GM15510 (cell line): ENCODE measurements around the gene POU2F3.

Source experiments
- POLR2A ChIP-seq: IDR thresholded peaks from 3 replicates; pipeline ENCODE4 v1.6.1; 2011; ENCODE audit warnings: borderline replicate concordance; ENCODE audit not compliant: insufficient read length; ENCODE audit errors: extremely low read depth

The POU2F3 gene

DNA sequence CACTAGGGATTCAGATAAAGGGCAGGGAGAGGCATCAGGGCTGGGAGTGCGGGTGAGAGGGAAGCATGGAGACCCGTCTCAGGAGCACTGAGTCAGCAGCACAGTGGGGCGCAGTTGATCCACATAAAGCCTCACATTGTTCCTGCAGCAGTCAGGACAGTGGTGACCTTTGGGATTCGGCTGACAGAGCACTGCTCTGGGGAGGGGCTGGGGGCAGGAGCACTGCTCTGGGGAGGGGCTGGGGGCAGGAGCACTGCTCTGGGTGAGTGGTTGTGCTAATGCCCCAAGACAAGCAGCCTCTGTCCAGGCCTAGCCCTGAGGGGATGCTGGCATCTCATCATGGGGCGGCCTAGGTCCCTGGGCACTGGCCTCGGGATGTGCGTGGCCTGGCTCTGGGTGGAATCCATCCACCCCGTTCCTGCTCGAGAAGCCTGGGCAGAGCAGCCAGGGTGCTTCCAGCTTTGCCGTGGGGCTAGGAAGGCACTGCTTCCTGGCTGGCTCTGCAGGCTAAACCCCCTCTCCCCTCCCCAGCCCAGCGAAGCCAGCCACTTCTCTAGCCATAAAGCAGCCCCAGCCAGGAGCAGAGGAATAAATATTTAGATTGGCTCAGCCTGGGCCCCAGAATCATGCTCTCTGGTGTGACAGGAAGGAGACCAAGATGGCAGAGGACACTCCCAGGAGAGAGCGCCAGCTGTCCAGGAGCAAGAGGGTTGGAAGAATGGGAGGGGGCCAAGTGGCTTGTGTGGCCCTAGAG lies 21.8 kb upstream of the POU2F3 start:
- no peak for TF ChIP-seq POLR2A

DNA sequence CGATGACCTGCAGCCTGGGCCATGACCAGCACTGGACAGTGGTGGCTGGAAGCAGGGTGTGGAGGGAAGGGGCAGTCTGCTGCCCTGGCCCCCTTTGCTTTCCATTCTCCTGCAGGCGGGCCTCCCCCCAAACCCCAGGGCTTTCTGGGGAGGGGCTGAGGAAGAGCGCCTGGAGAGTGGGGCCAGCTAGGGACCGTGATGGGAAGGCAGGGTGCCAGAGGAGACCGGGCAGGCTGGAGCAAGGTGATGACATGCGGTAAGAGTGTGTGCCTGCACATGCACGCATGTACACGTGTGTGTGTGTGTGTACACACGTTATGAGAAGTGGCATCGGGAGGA lies 21.3 kb upstream of the POU2F3 start:
- no peak for TF ChIP-seq POLR2A

- no peak for TF ChIP-seq POLR2A
Measured at GRCh38 chr11:120219232-120219937, 20.6 kb upstream of the POU2F3 start.

DNA sequence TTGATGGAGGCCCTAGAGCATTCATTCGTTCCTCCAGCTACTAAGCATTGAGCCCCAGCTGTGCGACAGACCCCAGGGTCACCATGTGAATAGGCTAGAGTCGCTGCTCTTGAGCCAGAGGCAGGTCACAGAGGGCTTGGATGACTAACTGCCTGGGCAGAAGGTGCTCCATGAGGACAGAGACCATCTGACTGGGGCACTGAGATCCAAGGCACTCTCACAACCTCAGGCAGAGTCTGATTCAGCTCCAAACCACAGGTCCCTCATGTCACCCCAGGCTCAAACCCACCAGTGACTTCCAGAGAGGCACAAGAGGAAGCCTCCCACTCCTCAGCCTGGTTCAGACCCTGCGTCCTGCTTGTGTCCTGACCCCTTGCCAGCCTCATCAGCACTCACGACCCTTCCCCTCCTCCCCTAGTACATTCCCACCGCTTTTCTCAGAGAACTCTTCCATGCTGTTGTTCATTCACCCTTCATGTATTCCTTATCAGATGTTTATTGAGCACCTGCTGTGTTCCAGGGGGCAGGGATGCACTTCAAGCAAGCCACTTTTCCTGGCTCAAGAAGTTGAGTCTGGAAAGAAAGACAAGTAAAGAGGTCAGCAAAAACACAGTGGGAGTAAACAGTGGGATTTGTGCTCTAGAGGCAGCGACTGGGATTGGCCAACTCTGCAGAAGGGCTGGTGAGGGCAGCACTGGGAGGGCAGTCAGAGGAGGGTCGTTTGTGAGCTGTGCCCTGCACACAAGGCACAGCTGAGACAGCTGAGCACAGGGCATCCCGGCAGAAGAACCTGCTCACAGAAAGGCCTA lies 19.8 kb upstream of the POU2F3 start:
- TF ChIP-seq POLR2A, result no peak

DNA sequence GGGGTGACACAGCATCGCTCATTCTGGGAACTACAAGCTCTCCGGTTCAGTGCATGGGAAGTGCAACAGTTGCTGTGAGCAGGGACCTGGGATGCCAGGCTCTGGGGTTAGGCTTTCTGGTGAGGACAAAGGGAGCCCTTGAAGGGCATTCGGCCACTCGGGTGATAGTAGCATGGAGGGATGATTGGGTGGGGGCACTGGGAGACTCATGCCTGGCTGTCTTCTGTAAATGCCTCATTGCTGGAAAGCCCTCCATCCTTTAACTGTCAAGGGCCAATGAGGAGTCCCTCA lies 19.2 kb upstream of the POU2F3 start:
- TF ChIP-seq POLR2A, result no peak

DNA sequence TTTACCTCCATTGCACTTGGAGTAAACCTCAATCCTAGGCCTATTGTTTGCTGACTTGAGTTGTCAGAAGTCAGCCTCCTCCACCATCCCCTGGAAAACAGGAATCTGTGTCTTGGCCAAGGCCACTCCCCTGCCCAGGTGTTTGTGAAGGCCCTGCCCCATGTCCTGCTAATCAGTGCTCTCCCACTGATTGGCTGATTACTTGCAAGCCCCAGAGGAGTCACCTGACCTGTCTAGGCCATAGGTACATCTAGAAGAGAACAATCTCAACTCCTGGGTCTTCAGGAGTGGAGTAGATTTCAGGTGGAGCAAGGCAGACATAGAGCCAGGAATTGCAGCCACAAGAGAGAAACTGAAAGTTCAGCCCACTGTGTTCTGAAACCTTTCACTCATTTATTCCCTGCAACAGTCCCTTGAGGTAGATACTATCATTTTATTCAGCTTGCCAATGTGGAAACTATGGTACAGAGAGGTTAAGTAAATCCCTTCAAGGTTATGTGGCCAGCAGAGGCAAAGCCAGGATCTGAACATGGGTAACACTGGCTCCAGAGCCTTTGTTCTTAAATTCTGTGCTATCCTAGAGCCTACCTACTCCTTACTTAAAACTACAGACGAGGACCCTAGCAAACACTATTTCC lies 18.7 kb upstream of the POU2F3 start:
- no peak for TF ChIP-seq POLR2A

DNA sequence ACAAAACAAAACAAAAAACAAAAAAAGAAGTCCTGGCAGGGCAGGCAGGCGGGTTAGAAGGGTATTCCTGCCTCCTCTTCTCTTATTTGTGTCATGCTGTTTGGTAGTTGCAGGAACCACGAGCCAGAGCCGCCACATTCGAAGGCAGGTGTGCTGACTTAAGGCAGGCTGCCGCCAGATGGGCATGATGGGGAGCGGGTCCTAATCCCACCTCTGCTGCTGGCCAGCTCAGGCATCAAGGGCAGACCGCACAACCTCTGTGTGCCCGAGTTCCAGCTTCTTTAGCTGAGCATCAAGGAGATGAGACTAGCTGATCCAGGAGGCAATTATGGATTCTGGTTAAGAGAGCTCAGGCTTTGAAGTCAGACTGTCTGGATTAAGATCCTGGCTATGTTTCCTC lies 17.0 kb upstream of the POU2F3 start:
- TF ChIP-seq POLR2A, result no peak

DNA sequence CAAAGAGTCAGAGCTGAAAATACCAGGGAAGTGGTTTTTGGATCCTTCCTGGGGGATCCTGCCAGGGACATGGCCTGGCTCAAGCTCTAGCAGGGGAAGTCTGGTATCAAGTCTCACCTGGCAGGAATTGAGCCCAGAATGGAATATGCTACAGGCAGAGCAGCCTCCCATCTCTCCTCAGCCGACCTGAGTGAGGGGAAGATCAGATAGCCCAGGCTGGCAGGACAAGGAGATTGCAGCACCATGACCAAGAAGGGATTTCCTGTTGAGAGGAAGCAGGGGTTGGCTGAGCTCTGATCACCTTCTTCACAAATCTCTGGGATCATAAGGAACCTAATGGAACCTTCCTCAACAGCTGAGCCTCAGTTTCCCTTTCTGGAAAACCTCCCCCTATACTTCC lies 16.1 kb upstream of the POU2F3 start:
- TF ChIP-seq POLR2A, result no peak

- no peak for TF ChIP-seq POLR2A
Measured at GRCh38 chr11:120224361-120224760, 15.6 kb upstream of the POU2F3 start.

DNA sequence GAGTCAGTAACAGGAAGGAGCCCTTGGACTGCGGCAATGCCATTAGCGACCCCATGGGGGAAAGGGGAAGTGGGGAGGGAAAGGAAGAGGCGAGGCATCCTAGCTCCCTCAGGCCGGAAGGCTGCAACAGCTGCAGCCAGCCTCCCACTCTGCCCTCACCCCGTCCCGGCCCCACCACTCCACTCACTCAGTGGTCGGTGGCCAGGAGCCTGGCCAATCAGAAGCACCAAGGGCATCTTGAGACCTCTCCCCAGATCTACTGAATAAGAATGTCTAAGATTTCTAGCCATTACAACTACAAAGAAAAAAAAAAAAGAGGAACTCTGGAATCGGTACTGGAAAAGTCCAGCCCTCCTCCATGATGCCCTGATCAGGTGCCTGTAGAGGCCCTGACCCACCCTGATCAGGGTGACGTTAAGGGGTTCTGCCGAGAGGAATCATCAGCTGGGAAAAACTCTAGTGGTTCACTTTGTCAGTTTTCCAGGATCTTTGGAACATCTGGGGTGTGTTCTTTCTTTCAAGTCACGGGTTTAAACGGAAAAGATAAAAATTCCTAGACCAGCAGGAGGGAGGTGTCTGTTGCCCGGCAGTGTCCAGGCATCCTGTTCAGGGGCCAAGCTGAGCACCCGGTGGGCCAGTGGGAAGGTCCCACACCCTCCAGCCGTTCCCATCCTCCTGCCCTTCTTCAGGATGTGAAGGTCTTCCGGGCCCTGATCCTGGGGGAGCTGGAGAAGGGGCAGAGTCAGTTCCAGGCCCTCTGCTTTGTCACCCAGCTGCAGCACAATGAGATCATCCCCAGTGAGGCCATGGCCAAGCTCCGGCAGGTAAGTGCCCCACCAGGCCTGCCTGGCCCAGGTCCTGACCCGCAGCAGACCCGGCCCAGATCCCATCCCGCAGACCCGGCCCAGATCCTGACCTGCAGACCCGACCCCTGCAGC lies 14.7 kb upstream of the POU2F3 start:
- no peak for TF ChIP-seq POLR2A

GRCh38 chr11:120226242-120226641 lies 13.7 kb upstream of the POU2F3 start:
- TF ChIP-seq POLR2A, result no peak

DNA sequence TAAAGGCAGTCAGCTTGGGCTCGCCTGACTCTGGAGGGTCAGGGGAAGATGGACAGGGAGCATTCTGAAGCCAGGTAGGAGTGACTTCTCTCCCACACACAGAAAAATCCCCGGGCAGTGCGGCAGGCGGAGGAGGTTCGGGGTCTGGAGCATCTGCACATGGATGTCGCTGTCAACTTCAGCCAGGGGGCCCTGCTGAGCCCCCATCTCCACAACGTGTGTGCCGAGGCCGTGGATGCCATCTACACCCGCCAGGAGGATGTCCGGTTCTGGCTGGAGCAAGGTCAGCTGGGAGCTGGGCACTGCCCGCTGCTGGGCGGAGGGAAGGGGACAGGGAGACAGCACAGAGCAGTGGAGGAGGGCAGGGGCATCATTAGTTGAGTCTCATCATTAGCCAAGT lies 13.2 kb upstream of the POU2F3 start:
- no peak for TF ChIP-seq POLR2A

DNA sequence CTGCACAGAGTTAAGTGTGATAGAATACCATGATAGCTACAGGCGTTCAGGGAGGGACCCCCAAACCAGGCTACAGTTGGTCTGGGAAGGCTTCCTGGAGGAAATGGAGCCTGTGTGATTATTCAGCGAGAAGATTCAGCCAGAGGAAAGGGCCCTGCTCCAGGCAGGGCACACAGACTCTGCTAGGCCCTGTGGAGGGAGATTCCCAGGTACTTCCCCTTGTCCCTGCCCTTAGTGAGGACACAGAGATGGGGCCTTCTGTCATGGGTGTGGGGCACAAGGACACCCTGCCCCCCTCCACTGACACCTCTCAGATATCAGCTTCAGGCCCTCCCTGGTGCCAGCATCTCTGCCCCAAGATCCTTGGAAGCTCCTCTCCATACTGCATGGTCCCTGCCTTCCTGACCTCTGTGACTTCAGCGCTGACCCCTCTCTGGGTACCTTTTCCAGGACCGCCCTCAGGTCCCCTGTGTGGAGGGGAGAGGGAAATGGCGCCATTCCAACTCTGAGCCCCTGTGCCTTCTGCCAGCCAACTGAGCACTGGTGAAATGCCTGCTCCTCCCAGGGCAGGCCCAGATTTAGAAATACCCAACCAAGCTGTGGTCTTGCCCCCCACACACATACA lies 12.6 kb upstream of the POU2F3 start:
- TF ChIP-seq POLR2A, result no peak
